ENCODE measurements around the gene CMTM2. TPM values are rescaled to one million over a fixed set of nuclear protein-coding genes. Genes with fewer than 3 reads are reported as not detected.

CMTM2 gene
- total and polyA plus RNA-seq, 9 of the 15 experiments (the other 6 are each of a cell fraction or from before 2014, with no cell fraction given) = not detected

GRCh38 chr16:66529475-66529874 lies 49.8 kb upstream of the CMTM2 start:
- ChIA-PET POLR2A (interaction anchor here (1.0 to 1.4 kb wide), 2 partner anchors 8 to 22 kb away, joined by 4 read pairs; no protein-coding TSS in a partner anchor), CTCF (ENCODE audit: low intra/inter-chr PET ratio) (no interaction called here)
- peaks cover 6 to 20% of the 10 kb centered on the region in 2 experiments; a peak in 4 of 5 replicates for H3K4me1 ChIP-seq (replicated peaks in 1 of 2; ENCODE audit: control insufficient read depth in 2 of 2, insufficient read depth in 2 of 2, low read length in 2 of 2)
- no peak for ATAC-seq
- FAIRE-seq = no peak
- no peak overlapping the region for H3K9ac ChIP-seq (ENCODE audit: insufficient read depth in 1 of 2, low read depth in 2 of 2, low read length in 2 of 2)
- BruUV-seq (replicated peaks) = no TSS peak
- intact Hi-C loops (cut with micrococcal nuclease) = no loop called here
- H3K27ac ChIP-seq (ENCODE audit: extremely low read depth, low read depth, low read length) = no peak overlapping the region
- H3K27me3 ChIP-seq (ENCODE audit: control insufficient read depth in 2 of 2, insufficient read depth in 2 of 2, low read length in 2 of 2) = no peaks in the 10 kb centered on the region
- H3K4me3 ChIP-seq = no peak overlapping the region
- peaks cover 8% of the 10 kb centered on the region; the same call in 2 of the 3 replicates for H3K36me3 ChIP-seq (ENCODE audit: control insufficient read depth, insufficient read depth, low read length)
- in situ Hi-C loops (cut with MboI) = no loop called here
- 0 out of 2 replicates have a peak, but pooled peaks cover 3% of the 10 kb centered on the region for H4K20me1 ChIP-seq (replicated peaks; ENCODE audit: control insufficient read depth, insufficient read depth, low read length)
- H3K4me2 ChIP-seq (ENCODE audit: insufficient read depth, low read length) = no peak overlapping the region
- TF ChIP-seq ZNF41 (CRISPR knock-in tag; conservative IDR thresholded peaks at IDR 0.05) = no peak
- TF ChIP-seq SPI1 (IDR thresholded peaks at IDR 0.05; ENCODE audit: borderline replicate concordance, low read depth, low read length) = 0 out of 2 replicates have a peak, but pooled peaks have one; percentile 5
- WGBS (ENCODE audit: insufficient coverage, low coverage, missing lambda C conversion rate) = 20% methylated on average over 5 of the region's 6 CpGs
- H3K9me1 ChIP-seq (ENCODE audit: control insufficient read depth, insufficient read depth, low read length) = no peaks in the 10 kb centered on the region
- no peak overlapping the region for H2AFZ ChIP-seq (ENCODE audit: low read depth, low read length)
- DNase-seq (ENCODE audit: extremely low read depth in 1 of 4, low spot score in 3 of 4) = no peak
- H3K9me3 ChIP-seq (replicated peaks; ENCODE audit: control insufficient read depth, insufficient read depth, low read depth, low read length) = no peaks in the 10 kb centered on the region
- no peaks in the 10 kb centered on the region for H3K79me2 ChIP-seq (ENCODE audit: control insufficient read depth, insufficient read depth, low read length)

DNA sequence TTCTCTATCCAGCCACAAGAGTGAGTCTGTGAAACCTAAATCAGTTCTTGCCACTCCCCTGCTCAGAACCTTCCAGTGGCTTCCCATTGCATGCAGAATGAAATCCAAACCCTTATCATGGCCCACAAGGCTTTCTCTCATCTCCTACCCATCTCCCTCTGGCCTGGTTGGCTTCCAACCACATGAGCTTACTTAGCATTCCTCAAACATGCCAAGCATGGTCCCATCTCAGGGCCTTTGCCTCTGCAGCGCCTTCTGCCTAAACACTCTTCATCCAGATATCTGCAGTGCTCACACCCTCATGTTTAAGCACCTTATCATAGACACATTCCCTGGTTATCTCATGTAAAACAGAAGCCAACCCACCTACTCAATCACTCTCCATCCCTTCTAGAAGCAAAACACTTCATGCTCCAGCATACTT lies 44.9 kb upstream of the CMTM2 start:
- Histone ChIP-seq H4K20me1 (replicated peaks; ENCODE audit: control insufficient read depth, insufficient read depth, low read length) (no peaks in the 10 kb centered on the region), H3K9me1 (ENCODE audit: control insufficient read depth, insufficient read depth, low read length) (no peaks in the 10 kb centered on the region), H3K9ac (ENCODE audit: insufficient read depth in 1 of 2, low read depth in 2 of 2, low read length in 2 of 2) (no peak overlapping the region), H3K27me3 (ENCODE audit: control insufficient read depth in 2 of 2, insufficient read depth in 2 of 2, low read length in 2 of 2) (no peaks in the 10 kb centered on the region), H3K27ac (ENCODE audit: extremely low read depth, low read depth, low read length) (no peak overlapping the region), H3K79me2 (ENCODE audit: control insufficient read depth, insufficient read depth, low read length) (no peaks in the 10 kb centered on the region), H3K4me3 (no peak overlapping the region), H2AFZ (ENCODE audit: low read depth, low read length) (no peak overlapping the region), H3K4me2 (ENCODE audit: insufficient read depth, low read length) (no peak overlapping the region), H3K4me1 (replicated peaks in 1 of 2; ENCODE audit: control insufficient read depth in 2 of 2, insufficient read depth in 2 of 2, low read length in 2 of 2) (peaks cover 0 to 9% of the 10 kb centered on the region in 2 experiments; a peak in 2 of 5 replicates), H3K36me3 (ENCODE audit: control insufficient read depth, insufficient read depth, low read length) (peaks cover 7% of the 10 kb centered on the region; the same call in 2 of the 3 replicates), H3K9me3 (replicated peaks; ENCODE audit: control insufficient read depth, insufficient read depth, low read depth, low read length) (no peaks in the 10 kb centered on the region)
- WGBS (ENCODE audit: insufficient coverage, low coverage, missing lambda C conversion rate) = 8% methylated on average over 1 of the region's 1 CpG
- DNase-seq (ENCODE audit: extremely low read depth in 1 of 4, low spot score in 3 of 4) = peak; percentile 46 to 72 (median 58)
- intact Hi-C loops (cut with micrococcal nuclease) = no loop called here
- ChIA-PET POLR2A (no interaction called here), CTCF (ENCODE audit: low intra/inter-chr PET ratio) (no interaction called here)
- no TSS peak for BruUV-seq (replicated peaks)
- peak; percentile 84 for ATAC-seq
- FAIRE-seq = peak; percentile 75
- in situ Hi-C loops (cut with MboI) = no loop called here
- TF ChIP-seq CREB5 (CRISPR knock-in tag; IDR thresholded peaks at IDR 0.05) (no peak), ZNF354B (CRISPR knock-in tag; IDR thresholded peaks at IDR 0.05) (no peak), ZKSCAN3 (CRISPR knock-in tag; IDR thresholded peaks at IDR 0.05) (no peak), ZBTB2 (IDR thresholded peaks at IDR 0.05) (no peak), NFRKB (IDR thresholded peaks at IDR 0.05; ENCODE audit: low read depth) (no peak), CHD1 (IDR thresholded peaks at IDR 0.05; ENCODE audit: low read length) (no peak), TCF7L2 (IDR thresholded peaks at IDR 0.05; ENCODE audit: low read depth, low read length) (no peak), ZNF146 (CRISPR knock-in tag; IDR thresholded peaks at IDR 0.05; ENCODE audit: unreplicated experiment) (no peak), TFAM (CRISPR knock-in tag; conservative IDR thresholded peaks at IDR 0.05) (no peak), PHB (CRISPR knock-in tag; IDR thresholded peaks at IDR 0.05) (no peak)
- TF ChIP-seq, protein P1, sequence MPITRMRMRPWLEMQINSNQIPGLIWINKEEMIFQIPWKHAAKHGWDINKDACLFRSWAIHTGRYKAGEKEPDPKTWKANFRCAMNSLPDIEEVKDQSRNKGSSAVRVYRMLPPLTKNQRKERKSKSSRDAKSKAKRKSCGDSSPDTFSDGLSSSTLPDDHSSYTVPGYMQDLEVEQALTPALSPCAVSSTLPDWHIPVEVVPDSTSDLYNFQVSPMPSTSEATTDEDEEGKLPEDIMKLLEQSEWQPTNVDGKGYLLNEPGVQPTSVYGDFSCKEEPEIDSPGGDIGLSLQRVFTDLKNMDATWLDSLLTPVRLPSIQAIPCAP (CRISPR knock-in tag; IDR thresholded peaks at IDR 0.05; ENCODE audit: borderline replicate concordance) = no peak

Measured in K562 (cell line).